ENCODE results near the gene RGS7.
"Not testable (repeated sequence)": the region's sequence is repeated elsewhere in the genome, so short reads cannot be mapped to it uniquely, and the experiment has no call there.

RGS7 gene

DNA sequence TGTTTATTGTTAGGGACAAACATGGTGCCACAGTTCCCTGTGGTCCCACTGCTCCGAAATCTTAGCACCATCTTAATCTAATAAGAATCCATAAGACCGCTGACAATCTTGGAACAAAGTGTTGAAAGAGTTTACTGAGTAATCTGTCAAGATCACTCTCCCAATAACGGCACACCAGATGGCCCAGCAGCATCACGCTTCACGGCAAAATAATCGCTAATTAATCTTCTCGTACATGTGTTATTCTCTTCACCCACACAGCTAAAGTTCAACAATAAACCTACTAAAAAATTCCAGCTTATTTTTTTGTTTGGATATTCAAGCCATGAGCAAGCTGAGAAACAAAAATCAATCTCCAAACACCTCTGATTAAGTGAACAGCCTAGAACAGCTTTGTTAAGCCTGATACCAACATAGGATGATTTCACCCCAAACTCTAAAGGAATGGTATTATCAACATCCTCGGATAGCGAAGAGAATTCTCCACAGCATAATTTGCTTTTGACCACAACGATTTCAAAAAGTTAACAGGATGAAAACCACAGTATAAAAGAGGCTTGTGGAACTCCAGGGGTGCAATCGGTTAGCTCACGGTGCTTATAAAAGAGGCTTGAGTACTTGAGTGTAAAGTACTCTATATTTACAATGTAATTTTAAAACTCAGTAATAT is 415.2 kb downstream of the RGS7 start:
- in situ Hi-C loops (cut with MboI; ENCODE audit: low sequenced_read_pairs): no loop called here

DNA sequence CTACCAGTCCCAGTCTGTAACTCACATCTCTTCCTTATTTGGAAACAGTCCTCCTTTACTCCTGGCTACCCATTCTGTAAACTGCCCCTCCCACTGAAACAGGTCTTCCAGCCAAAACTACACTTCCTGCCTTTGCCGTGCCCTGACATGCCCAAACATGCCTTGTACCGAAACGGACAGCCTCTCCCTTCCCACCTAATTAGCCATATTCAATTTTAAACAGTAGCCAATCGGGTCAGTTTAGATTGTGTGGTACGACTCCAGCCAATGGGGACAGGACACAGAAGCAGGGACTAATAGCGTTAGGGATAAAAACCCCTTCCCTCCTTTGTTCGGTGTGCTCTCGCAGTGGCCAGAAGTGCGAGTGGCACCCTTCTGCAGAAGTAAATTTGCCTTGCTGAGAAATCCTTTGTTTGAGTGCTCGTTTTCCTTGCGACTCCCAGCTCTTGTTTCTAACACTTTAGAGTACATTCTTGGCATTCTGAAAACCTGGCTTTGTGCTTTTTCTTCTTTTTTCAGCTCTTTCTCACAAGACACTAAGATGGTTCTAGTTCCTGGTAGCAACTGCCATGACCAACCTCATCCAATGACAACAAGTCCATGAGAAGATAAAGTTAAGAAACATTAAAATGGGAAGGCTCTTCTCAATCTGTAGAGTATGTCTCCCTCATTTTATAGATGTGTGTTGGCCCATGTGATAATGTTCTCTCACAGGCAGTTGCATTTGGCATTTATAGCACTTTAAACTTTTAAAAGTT is 419.9 kb downstream of the RGS7 start:
- in situ Hi-C loops (cut with MboI; ENCODE audit: low sequenced_read_pairs): no loop called here

- in situ Hi-C loops (cut with MboI; ENCODE audit: low sequenced_read_pairs): no loop called here
These were observed 421.1 kb downstream of the RGS7 start for GRCh38 chr1:240935920-240936319.

- in situ Hi-C loops (cut with MboI; ENCODE audit: low sequenced_read_pairs): no loop called here
These were observed 426.0 kb downstream of the RGS7 start for GRCh38 chr1:240931031-240931430.

DNA sequence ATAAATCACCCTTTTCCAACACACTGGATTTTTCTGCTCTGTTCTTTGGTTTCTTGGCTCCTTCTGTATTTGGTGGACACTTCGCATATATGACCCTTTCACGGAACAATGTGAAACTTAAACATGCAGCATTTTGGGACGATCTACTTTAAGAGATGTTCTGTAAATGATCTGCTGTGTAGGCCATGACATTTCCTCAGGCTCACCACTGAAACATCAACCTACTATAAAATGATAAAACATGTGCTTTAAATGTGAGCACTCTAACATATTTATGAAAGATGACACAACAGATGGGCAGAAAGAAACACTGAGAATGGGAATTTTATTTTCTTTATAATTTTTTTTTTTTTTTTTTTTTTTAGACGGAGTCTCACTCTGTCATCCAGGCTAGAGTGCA is 428.7 kb downstream of the RGS7 start:
- in situ Hi-C loops (cut with MboI; ENCODE audit: low sequenced_read_pairs): no loop called here

DNA sequence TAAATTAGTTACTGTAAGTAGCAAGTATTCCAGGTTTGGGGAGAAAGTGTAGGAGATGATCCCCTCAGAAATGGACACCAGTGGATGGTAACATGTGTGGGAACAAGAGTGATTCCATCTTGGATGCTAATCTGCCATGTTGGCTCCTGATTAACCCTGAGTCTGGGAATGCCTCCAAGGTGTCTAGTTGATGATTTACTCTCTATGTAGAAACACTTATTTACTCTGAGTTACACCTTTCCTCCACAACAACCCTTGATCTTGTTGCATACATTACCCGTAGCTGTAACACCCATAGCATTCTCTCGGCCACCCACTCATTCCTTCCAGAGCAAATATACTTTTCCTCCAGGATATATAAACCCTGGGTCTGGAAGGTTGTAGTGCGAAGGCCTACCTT is 429.2 kb downstream of the RGS7 start:
- in situ Hi-C loops (cut with MboI; ENCODE audit: low sequenced_read_pairs): no loop called here

DNA sequence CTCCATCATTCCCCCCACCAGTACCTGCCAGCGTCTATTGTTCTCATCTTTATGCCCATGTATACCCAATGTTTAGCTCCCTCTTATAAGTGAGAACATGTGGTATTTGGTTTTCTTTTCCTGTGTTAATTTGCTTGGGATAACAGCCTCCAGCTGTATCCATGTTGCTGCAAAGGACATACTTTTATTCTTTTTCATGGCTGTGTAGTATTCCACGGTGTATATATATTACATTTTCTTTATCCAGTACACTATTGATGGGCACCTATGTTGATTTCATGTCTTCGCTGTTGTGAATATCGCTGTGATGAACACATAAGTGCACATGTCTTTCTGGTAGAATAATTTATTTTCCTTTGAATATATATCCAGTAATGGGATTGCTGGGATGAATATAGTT is 431.7 kb downstream of the RGS7 start:
- in situ Hi-C loops (cut with MboI; ENCODE audit: low sequenced_read_pairs): no loop called here

GRCh38 chr1:240917976-240918375 is 439.0 kb downstream of the RGS7 start:
- in situ Hi-C loops (cut with MboI; ENCODE audit: low sequenced_read_pairs): no loop called here

DNA sequence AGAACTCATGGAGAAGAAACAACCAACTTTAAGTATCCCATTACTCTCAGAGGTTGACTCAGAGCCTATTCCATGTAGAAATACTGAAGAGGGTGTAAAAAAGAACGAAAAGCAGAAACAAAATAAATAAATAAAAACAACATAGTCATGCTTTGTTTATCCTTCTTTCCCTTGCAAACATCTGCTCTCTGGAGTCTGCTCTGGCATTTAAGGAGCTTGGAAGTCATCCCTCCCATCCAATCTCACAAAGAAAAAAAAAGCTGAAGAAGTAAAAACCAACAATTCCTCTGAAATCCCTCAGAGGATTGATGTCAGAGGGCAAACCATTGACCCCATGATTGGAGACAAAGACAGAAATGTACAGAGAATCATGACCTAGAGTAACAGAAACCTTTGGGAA is 442.5 kb downstream of the RGS7 start:
- in situ Hi-C loops (cut with MboI; ENCODE audit: low sequenced_read_pairs): no loop called here

GRCh38 chr1:240912821-240913220 is 444.2 kb downstream of the RGS7 start:
- in situ Hi-C loops (cut with MboI; ENCODE audit: low sequenced_read_pairs): no loop called here

GRCh38 chr1:240909701-240910457 is 447.1 kb downstream of the RGS7 start:
- in situ Hi-C loops (cut with MboI; ENCODE audit: low sequenced_read_pairs): no loop called here

GRCh38 chr1:240906477-240906876 is 450.5 kb downstream of the RGS7 start:
- in situ Hi-C loops (cut with MboI; ENCODE audit: low sequenced_read_pairs): no loop called here

GRCh38 chr1:240905225-240905765 is 451.7 kb downstream of the RGS7 start:
- in situ Hi-C loops (cut with MboI; ENCODE audit: low sequenced_read_pairs): no loop called here

- in situ Hi-C loops (cut with MboI; ENCODE audit: low sequenced_read_pairs): not testable (repeated sequence)
These were observed 461.6 kb downstream of the RGS7 start for GRCh38 chr1:240895424-240895823.

DNA sequence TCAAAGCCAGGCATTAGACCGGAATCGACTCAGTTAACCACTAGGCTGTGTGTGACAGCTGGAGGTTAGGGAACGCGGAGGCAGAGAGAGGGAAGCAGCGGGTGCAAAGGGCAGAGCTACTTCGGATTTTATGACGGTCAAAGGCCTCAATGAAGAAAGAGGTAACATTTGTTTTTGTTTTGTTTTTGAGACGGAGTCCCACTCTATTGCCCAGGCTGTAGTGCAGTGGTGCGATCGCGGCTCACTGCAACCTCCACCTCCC is 468.3 kb downstream of the RGS7 start:
- in situ Hi-C loops (cut with MboI; ENCODE audit: low sequenced_read_pairs): no loop called here

DNA sequence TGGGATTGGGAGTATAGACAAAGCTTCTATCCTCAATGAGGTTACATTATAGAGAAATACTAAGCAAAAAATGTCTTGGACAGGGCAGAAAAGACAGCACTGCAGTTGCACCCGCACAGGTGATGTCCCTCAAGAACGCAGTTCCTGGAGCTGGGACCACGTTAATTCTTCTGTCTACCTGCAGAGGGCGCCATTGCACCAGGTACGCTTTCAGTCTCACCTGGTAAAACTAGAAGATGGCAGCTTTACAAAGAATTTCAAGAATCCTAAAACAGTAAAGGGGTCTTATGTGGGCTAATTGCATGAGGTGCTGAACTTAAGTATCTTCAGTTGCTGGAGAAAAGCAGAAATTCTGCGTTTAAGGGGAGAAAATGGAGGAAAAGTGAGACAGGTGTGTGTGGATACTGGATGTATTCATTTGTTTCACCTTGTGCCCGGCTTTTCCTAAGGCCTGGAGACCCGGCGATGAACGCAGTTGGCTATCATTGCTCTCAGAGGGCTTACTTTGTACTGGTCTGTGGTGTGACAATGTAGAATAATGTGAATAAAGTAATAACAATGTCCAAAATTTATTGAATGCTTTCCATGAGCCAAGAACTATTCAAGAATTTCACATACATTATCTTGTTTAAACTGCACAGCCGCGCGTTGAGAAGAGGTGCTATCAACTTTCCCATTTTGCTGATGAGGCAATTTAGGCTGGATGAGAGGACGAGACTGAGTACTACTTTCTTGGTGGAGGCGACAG is 468.8 kb downstream of the RGS7 start:
- in situ Hi-C loops (cut with MboI; ENCODE audit: low sequenced_read_pairs): no loop called here

GRCh38 chr1:240883490-240883889 is 473.5 kb downstream of the RGS7 start:
- in situ Hi-C loops (cut with MboI; ENCODE audit: low sequenced_read_pairs): no loop called here

DNA sequence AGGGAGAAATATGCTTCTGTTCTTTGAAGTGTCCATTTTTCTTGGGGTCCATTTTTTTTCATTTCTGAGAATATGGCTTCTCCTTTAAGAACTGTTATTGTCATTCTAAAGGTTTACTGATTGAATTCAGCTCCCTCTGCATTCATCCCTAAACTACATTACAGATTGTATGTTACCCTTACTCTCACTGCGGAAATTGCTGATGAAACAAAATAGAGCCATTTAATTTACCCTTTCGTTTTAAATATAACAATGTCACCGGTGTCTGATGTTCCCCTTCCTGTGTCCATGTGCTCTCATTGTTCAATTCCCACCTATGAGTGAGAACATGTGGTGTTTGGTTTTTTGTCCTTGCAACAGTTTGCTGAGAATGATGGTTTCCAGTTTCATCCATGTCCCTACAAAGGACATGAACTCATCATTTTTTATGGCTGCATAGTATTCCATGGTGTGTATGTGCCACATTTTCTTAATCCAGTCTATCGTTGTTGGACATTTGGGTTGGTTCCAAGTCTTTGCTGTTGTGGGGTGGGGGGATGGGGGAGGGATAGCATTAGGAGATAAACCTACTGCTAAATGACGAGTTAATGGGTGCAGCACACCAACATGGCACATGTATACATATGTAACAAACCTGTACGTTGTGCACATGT is 474.2 kb downstream of the RGS7 start:
- in situ Hi-C loops (cut with MboI; ENCODE audit: low sequenced_read_pairs): not testable (repeated sequence)

GRCh38 chr1:240878631-240879030 is 478.4 kb downstream of the RGS7 start:
- in situ Hi-C loops (cut with MboI; ENCODE audit: low sequenced_read_pairs): no loop called here

DNA sequence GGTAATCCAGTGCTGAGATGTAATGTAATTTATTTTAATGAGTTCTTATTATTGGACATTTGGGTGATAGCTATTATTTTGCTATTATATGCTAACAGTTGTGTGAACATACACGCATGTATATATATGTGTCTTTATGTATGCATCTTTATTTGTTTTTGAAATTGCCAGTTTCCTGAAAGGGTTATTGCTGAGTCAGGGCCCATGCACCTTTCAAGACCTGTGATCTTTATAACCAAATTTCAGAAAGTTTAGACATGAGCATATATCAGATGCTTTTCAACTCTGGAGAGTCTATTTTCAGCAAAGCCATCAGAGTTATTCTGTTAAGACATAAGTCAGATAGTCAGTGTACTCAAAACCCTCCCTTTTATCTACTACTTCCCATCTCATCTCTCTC is 479.4 kb downstream of the RGS7 start:
- in situ Hi-C loops (cut with MboI; ENCODE audit: low sequenced_read_pairs): no loop called here

GRCh38 chr1:240876071-240876470 is 480.9 kb downstream of the RGS7 start:
- in situ Hi-C loops (cut with MboI; ENCODE audit: low sequenced_read_pairs): no loop called here
